ENCODE measurements around the gene PCBP4. TPM values are rescaled to one million over a fixed set of nuclear protein-coding genes. Genes with fewer than 3 reads are reported as not detected.

Gene PCBP4
- 66.3 and 87.4 TPM in 2 replicates for total RNA-seq

DNA sequence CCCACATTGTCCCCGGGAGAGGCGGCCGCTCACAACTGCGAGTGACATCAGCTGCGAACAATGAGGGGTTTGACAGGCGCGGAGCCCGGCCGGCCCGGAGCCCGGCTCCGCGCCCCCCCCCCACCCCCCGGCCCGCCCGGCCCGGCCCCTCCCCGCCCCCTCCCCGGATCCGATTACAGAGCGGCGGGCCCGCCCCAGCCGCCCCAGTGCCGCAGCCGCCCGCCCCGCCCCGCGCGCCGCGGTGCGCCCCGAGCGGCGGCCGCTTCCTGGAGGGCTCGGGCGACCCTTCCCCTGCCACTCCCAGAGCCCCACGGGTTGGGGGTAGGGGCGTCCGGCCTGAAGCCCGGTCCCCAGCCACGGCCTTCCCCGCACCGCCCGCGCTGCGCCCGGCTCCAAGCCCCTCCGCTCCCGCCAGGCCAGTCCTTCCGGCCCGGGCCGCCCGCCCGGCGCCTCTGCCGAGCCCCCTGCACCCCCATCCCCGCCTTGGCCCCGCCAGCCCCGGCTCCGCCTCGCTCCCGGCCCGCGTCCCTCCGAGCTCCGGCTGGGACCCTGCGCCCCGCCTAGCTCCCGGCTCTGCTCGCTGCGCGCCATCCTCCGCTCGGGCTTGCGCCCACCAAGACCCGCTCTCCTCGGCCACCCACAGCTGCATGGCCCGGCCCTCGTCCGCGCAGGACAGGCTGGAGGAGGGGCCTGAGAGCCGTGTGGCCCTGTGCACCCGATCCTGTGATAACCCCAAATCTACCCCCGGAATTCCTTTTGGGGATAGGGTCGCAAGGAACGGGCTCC is at the start of gene PCBP4:
TSS of gene PCBP4 (minus strand) at position 71 of the 786 bp plus-strand sequence. CDS start 6,214 bp downstream, outside the sequence.

DNA sequence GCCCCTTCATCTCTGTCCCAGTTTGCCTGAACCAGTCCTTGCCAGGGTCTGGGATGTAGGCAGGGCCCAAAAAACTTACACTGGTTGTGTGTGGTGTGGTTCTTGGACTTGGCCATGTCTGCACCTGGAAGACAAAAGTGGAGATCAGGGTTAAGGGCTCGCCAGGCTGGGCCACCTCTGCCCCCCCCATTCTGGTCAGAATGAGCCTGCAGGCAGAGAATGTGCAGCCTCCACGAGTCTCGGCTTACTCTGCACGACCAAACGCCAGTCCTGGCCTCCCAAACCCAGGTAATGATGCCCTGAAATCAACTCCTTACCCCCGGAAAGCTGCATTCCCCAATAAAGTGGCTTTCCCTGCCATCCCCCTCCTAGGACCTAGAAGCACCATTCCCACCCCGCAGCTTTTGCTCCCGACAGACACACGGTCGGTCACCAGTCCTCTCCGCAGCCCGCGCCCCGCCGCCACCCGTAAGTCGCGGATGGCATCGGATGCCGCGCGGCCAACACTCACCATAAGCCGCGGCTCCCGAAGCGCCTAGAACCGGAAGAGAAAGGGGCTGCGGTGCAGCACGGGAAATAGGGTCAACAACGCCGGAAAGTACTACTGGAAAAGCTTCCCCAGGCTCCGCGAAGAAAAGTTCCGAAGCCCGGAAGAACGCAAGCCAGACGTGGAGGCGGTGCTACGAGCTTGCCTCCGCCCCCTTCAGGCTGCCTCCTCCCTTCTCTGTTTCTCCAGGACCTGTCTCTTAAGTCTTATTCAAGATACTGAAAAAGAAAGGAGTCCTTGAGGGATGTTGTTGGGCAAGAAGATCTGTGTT is 28.3 kb upstream of the PCBP4 start, which contains the start of gene RPL29:
TSS of gene RPL29 (minus strand) at position 550 of the 818 bp plus-strand sequence. CDS start at position 116, 434 bp downstream.

DNA sequence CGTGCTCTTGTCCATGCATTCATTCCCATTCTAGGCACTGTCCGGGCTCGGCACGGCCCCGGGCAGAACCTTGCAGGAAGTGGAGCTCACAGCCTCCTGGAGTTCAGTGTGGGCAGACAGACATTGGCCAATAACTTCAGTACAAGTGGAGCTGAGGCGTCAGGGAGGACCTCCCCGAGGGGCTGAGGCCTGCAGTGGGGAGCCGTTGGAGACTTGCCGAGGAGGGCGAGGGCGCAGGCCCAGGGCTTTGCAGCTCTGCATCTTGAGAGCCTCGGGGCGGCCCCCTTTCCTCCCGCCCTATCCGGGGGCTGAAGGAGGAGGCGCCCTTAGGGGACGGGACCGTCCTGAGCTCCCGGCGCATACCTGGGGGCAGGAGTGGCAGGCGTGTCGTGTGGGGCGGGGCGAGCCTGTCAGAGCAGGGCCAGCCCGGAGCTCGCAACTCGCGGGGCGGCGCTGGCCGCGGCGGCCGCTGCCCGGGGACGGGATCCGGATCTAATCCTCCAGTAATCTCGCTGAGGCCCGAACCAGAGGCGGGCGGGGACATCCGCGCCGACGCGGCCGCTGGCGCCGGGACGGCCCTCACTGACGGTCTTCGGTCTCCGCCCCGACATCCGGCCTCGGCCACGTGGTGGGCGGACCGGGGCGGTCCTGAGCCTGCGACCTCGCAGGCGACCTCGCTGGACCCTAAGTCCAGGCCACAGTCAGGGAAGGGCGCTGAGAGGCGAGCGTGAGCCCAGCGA is 15.8 kb upstream of the PCBP4 start, which contains the start of gene ACY1:
TSS of gene ACY1 (plus strand) at position 698 of the 740 bp plus-strand sequence. CDS start 530 bp downstream, outside the sequence.

DNA sequence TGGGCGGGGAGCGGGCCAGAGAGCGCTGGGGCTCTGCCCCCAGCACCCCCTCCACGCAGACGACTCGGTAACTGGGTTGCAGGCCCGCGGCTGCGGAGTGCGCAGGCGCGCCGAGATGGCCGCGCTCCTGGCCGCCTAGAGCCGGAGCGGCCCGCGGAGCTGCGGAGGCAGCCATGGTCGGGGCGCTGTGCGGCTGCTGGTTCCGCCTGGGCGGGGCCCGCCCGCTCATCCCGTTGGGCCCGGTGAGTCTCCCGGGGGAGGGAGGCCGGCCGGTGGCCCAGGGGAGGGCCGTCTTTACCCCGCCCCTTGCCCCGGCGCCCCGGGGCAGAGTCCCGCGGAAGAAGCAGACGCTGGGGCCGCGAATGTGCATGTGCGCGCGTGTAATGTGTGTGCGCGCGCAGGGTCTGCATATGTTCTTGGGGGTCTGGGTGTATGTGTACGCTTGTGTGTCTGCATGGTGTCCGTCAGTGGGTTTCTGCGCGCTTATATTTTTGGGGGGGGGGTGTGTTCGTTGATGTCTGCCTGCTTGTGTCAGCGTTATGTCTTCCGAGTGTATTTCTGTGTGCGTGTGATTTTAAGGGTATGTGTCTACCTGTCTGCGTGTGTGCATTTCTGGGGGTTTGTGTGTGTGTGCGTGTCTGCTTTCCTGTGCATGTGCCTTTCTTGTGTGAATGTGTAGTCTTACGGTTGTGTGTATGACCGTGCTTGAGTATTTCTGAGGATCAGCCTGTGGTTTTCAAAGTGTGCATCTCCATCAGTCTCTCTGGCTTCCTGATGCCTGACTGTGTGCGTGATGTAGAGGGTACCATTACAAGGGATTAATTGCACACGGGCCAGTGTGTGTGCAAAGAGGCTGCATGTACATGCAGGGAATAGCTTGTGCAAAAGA is 8.0 kb upstream of the PCBP4 start, which contains the start of gene ABHD14A:
TSS of gene ABHD14A (plus strand) at position 102 of the 889 bp plus-strand sequence. CDS start at position 174, 72 bp downstream.

DNA sequence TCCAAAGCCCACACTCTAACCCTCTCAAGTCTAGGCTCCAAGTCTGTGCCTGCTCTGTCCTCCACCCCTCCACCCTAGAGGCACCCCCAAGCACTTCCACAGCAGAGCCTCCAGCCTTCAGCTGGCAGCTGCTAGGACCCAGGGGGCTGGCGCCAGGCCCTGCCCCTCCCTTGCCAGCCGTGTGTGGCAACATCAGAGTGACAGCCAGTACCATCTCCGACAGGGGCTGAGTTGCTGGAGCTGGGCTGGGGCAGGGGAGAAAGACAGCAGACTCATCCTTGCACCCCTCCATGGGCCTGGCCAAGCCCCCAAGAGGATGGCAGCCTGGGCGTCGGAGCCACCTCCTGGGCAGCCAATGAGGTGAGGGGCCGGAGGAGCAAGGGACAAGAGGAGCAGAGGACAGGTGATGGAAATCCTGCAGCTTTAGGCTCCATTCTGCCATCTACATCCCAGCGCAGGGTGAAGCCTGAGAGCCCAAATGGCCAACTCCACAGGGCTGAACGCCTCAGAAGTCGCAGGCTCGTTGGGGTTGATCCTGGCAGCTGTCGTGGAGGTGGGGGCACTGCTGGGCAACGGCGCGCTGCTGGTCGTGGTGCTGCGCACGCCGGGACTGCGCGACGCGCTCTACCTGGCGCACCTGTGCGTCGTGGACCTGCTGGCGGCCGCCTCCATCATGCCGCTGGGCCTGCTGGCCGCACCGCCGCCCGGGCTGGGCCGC is 11.9 kb downstream of the PCBP4 start, which contains the start of gene GPR62:
TSS of gene GPR62 (plus strand) at position 207 of the 718 bp plus-strand sequence. CDS start at position 479, 272 bp downstream.

DNA sequence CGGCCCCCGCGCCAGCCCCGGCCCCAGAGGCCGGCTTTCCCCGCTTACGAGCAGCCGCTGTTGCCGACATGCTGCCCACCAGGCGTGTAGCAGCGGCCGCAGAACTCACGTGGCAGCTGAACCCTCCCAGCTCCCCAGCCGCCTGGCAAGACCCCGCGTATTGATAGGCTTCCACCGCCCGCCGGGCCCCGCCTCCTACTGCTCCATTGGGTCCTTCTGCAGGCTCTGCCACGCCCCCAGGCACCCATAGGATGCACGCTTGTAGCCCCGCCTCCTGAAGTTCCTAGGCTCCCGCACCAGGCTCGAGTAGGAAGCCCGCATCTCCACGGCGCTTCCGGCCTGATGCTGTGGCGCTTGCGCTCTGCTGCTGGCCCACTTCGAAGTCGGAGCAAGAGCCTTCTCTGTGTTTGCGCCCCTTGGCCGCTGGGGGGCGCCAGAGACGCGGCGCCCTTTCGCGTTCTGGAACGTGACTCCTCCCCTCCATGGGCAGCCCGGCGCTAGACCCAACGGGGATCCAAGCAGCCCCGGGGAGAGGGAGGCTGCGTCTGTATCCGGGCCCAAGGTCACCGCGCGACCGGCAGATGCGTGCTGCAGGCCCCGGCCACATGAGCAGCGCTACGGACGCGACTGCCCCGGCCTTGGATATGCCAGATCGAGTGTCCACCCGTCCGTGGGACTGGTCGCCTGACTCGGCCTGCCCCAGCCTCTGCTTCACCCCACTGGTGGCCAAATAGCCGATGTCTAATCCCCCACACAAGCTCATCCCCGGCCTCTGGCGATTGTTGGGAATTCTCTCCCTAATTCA is 25.3 kb downstream of the PCBP4 start, which contains the start of the genes PARP3 and RRP9:
TSS of gene PARP3 (plus strand) at position 566 of the 805 bp plus-strand sequence. CDS start 993 bp downstream, outside the sequence.
TSS of gene RRP9 (minus strand) at position 107 of the 805 bp plus-strand sequence. CDS start at position 70, 37 bp downstream.

Other genes with a start within 250 kb of the PCBP4 start
- gene IQCF6, start 188.2 kb downstream of the PCBP4 start, total RNA-seq = not detected in 2 replicates
- not detected in 2 replicates for gene IQCF2, start 105.8 kb downstream of the PCBP4 start, total RNA-seq
- not detected in 2 replicates for gene IQCF5, start 91.9 kb downstream of the PCBP4 start, total RNA-seq
- gene IQCF1, start 64.1 kb downstream of the PCBP4 start, total RNA-seq = not detected in 2 replicates
- 25.5 and 30.0 TPM in 2 replicates for gene RRP9, start 25.6 kb downstream of the PCBP4 start, total RNA-seq
- gene PARP3, start 25.1 kb downstream of the PCBP4 start, total RNA-seq = 35.6 and 51.3 TPM in 2 replicates
- not detected in 2 replicates for gene GPR62, start 12.1 kb downstream of the PCBP4 start, total RNA-seq
- 51.6 and 62.0 TPM in 2 replicates for gene ABHD14B, start 6.6 kb upstream of the PCBP4 start, total RNA-seq
- 21.3 and 25.4 TPM in 2 replicates for gene ABHD14A, start 7.6 kb upstream of the PCBP4 start, total RNA-seq
- gene ACY1, start 16.1 kb upstream of the PCBP4 start, total RNA-seq = 49.8 and 68.0 TPM in 2 replicates
- 1,782 and 2,109 TPM in 2 replicates for gene RPL29, start 28.4 kb upstream of the PCBP4 start, total RNA-seq
- gene DUSP7, start 89.1 kb upstream of the PCBP4 start, total RNA-seq = 12.6 and 17.3 TPM in 2 replicates
- gene POC1A, start 187.0 kb upstream of the PCBP4 start, total RNA-seq = 11.2 and 15.8 TPM in 2 replicates
- 48.0 and 49.0 TPM in 2 replicates for gene ALAS1, start 230.7 kb upstream of the PCBP4 start, total RNA-seq